NCI-H187 treated with DMSO at 0.1 percent for 48 hours (cell line): ENCODE data around the gene SLC27A6.
"Not testable (repeated sequence)": the region's sequence is repeated elsewhere in the genome, so short reads cannot be mapped to it uniquely, and the experiment has no call there.

Experiments used
- DNase-seq: peaks from one replicate; lab custom pipeline; 2025; lab: John Stamatoyannopoulos, UW

SLC27A6 gene, protein sequence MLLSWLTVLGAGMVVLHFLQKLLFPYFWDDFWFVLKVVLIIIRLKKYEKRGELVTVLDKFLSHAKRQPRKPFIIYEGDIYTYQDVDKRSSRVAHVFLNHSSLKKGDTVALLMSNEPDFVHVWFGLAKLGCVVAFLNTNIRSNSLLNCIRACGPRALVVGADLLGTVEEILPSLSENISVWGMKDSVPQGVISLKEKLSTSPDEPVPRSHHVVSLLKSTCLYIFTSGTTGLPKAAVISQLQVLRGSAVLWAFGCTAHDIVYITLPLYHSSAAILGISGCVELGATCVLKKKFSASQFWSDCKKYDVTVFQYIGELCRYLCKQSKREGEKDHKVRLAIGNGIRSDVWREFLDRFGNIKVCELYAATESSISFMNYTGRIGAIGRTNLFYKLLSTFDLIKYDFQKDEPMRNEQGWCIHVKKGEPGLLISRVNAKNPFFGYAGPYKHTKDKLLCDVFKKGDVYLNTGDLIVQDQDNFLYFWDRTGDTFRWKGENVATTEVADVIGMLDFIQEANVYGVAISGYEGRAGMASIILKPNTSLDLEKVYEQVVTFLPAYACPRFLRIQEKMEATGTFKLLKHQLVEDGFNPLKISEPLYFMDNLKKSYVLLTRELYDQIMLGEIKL

DNA sequence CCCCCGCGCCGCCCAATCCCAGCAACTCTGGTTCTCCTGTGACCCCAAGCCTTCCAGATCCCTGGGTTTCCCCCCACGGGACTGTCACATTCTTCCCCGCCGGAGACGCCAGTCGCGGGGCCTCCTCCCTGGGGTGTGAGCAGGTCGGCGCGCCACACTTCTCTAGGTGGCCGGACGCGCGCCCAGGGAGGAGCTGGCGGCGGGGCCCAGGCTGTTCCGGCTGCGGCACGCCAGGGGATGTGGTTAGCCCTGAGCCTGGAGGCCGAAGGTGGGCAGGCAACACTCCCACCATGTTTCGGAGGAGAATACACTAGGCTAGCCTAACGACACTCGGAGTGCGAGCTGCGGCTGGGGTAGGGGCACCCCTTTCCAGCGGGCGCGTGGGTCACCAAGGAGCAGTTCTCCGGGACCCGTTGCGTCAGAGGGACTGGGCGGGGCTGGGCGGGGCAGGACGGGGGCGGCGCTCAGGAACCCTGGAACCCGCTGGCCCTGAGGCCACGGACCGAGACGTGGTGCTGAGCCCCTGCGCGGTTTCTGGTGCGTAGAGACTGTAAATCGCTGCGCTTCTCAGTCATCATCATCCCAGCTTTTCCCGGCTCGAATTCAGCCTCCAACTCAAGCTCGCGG lies at the start of gene SLC27A6:
SLC27A6 (plus strand) TSS at position 478 of the 627 bp plus-strand sequence. CDS start 650 bp downstream, outside the sequence.
- no peak for DNase-seq

DNA sequence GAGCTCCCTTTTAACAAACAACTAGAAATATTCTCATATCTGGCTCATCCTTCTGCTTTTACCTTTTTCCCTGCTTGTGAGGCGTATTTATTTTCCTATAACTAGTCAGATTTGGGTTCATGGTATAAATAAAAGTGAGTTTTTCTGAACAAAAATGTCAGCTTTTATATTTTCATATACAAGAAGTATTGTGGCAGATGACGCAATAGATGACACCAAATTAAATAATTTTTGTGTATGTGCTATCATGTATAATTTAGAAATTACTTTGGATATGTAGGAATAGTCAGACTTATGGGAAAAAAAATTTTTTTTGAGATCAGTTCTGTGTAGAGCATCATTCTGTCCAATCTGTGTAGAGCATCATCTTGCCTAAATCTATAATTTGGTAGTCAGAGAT lies 45.7 kb upstream of the SLC27A6 start:
- no peak for DNase-seq

DNA sequence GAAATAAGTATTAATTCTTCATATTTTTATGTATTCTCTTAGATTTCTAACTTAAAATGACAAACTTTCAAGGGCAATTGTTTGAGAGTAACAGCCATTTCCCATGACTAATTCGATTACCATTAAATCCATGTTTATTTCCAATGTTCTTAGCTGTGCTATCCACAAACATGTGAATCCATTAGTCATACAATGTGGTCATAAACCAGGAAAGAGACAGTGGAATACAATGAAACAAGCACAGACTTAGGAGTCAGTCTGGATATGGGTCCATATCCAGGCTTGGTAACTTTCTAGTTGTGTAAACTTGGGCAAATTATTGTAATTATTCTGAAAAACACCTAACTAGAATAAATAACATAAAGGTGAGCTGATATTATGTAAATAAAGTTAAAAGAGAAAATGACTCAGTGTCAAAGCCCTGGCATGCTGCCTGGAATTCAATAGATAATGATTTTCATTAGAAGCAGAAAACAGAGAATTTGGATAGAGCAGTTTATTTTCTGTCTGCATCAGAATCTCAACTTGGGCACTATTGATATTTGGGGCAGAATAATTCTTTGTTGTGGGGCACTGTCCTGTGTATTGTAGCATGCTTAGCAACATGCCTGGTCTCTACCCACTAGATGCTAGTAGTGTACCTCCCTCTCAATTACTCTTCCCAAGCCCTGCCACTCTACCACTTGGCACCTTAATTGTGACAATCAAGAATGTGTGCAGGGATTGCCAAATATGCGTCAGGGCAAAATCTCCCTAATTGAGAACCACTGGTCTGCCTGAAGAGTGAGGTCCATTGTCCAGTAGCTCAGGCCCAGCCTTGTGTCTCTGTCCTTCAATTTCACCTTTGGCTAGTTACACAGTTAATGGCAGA lies 44.7 kb upstream of the SLC27A6 start:
- no peak for DNase-seq

- DNase-seq = no peak
Measured at GRCh38 chr5:128924299-128924698, 41.0 kb upstream of the SLC27A6 start.

DNA sequence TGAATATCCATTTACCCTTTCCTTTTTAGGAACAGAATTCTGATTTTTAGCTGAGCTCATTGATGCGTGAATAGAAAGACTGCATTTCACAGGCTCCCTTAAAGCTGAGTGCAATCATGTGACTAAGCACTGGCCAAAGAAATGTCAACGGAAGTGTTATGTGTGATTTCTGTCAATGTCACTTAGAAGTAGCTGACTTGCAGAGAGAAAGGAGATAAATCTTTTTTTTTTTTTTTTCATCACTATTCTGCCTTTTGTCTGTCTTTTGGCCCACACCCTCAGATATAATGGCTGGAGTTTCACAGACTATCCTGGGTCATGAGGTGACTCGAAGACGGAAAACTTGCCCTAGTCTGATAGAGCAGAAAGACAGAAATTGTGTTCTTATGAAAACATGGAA lies 39.3 kb upstream of the SLC27A6 start:
- DNase-seq = no peak

DNA sequence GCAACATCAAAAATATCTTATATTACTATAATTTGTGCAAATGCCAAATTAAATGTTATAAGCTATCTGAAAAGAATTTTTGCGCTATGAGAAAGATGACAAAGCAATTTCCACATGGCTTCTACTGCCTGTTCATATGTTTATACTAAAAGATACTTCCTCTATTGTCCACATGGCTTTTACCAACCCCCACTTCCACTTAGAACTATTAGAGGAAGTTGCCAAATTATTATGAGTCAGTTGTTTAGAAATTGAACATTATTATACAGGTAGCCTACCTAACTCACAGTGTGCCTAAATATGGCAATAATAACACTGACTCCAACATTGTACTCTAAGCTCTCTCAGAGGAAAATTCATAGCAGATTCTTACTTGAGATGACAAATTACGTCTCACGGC lies 37.6 kb upstream of the SLC27A6 start:
- DNase-seq = no peak

DNA sequence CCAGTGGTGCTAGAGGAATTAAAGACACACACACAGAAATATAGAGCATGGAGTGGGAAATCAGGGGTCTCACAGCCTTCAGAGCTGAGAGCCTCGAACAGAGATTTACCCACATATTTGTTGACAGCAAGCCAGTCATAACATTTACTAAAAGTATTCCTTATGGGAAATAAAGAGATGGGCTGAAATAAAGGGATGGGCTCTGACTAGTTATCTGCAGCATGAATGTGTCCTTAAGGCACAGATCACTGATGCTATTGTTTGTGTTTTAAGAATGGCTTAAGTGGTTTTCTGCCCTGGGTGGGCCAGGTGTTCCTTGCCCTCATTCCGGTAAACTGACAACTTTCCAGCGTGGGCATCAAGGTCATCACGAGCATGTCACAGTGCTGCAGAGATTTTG lies 33.1 kb upstream of the SLC27A6 start:
- DNase-seq = not testable (repeated sequence)

DNA sequence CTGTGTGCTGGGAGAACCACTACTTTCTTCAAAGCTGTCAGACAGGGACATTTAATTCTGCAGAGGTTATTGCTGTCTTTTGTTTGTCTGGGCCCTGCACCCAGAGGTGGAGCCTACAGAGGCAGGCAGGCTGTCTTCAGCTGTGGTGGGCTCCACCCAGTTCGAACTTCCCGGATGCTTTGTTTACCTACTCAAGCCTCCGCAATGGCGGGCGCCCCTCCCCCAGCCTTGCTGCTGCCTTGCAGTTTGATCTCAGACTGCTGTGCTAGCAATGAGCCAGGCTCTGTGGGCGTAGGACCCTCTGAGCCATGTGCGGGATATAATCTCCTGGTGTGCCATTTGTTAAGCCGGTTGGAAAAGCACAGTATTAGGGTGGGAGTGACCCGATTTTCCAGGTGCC lies 22.2 kb upstream of the SLC27A6 start:
- DNase-seq = not testable (repeated sequence)

GRCh38 chr5:128949847-128950546 lies 15.3 kb upstream of the SLC27A6 start:
- DNase-seq = no peak

DNA sequence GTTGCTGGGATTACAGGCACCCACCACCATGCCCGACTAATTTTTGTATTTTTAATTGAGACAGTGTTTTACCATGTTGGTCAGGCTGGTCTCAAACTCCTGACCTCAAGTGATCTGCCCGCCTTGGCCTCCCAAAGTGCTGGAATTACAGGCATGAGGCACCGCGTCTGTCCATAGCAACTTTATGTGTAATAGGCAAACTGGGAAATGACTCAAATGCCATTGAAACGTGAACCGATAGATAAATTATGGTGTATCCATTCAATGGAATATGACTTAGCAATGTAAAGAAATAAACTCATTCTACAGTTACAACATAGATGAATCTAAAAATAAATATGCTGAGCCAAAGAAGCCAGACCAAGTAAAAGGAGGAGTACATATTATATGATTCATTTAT lies 14.0 kb upstream of the SLC27A6 start:
- DNase-seq = not testable (repeated sequence)

GRCh38 chr5:128956164-128956563 lies 9.1 kb upstream of the SLC27A6 start:
- DNase-seq = no peak

DNA sequence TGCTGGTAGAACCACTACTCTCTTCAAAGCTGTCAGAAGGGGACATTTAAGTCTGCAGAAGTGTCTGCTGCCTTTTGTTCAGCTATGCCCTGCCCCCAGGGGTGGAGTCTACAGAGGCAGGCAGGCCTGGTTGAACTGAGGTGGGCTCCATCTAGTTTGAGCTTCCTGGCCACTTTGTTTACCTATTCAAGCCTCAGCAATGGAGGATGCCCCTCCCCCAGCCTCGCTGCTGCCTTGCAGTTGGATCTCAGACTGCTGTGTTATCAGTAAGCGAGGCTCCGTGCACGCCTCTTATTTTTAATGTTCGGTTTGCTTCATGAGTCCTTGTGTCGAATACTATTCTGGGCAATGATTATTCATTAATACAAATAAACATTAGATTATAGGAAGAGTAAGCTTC lies 3.1 kb upstream of the SLC27A6 start:
- DNase-seq = no peak

DNA sequence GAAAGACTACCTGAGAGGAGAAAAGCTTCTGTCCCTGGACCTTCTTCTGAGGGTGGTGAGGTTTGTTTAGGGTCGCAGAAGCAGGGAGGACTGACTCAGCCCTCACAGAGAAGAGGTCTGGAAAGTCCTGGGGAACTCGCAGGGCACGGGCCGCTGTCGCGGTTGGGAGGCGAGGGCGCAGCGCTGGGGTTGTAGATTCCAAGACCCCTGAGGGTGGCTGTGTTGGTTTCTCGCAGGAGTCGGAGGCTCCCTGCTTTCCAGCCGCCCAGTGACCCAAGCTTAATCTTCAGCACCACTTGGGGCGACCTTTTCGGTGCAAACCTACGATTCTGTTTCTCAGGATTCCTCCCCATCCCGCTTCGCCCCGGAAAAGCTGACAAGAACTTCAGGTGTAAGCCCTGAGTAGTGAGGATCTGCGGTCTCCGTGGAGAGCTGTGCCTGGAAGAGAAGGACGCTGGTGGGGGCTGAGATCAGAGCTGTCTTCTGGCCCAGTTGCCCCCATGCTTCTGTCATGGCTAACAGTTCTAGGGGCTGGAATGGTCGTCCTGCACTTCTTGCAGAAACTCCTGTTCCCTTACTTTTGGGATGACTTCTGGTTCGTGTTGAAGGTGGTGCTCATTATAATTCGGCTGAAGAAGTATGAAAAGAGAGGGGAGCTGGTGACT lies 482 bp downstream of the SLC27A6 start:
- DNase-seq = no peak

DNA sequence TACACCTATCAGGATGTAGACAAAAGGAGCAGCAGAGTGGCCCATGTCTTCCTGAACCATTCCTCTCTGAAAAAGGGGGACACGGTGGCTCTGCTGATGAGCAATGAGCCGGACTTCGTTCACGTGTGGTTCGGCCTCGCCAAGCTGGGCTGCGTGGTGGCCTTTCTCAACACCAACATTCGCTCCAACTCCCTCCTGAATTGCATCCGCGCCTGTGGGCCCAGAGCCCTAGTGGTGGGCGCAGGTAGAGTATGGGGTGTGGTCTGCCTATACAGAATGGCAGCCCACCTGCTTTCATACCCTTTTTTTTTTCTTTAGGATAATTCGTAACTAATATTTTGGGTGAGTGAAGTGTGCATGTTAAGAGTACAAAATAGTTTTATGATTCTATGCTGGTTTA lies 1.1 kb downstream of the SLC27A6 start:
- DNase-seq = no peak

- DNase-seq = no peak
Measured at GRCh38 chr5:128966846-128967245, 1.6 kb downstream of the SLC27A6 start.

- no peak for DNase-seq
Measured at GRCh38 chr5:128973244-128973643, 8.0 kb downstream of the SLC27A6 start.

DNA sequence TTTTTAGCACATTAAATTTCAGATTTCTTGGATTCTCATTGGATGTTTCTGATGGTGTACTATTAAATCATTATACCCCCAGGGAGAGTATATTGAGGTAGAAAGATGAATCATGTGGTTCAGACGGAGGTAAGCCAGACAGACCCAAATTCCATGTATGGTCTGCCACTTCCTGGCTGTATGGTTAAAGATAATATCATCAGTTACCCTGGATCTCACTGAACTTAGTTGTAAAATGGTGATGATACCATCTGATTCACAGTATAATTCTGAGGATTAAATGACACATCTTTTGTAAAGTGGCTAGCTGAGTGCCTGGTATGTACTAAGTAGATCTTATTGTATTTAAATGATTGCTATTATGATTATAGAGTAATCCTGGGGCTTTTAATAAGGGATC lies 9.3 kb downstream of the SLC27A6 start:
- no peak for DNase-seq

- DNase-seq = no peak
Measured at GRCh38 chr5:128979761-128980160, 14.5 kb downstream of the SLC27A6 start.

DNA sequence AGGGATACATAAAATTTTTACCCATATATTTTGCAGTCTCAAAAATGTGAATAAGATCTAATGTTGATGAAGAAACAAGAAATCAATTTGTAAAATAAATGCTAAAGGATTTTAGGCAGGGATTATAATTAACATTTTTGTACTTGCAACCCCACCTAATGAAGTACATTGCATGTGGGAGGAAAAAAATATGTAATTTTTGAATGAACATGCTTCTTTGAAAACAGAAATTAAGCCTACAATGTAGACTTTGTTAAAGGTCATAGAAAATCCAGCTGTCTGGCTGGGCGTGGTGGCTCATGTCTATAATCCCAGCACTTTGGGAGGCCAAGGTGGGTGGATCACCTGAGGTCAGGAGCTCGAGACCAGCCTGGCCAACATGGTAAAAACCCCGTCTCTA lies 15.6 kb downstream of the SLC27A6 start:
- DNase-seq = no peak

DNA sequence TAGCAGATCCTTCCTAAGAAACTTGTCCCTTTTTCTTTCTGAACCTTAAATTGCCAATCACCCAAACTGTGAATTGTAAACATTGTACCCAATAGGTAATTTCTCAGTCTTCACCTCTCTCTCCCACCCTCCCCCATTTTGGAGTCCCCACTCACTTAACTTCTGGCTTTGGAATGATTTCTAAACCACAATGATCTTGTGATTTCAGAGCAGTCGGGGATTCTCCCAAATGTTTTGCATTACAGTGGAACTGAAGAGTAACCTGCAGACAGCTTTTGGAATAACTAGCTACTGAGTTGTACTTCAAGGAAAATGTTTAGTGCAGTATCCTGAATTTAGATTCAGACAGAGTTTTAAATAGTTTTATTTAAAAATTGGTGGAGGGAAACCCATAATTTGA lies 19.2 kb downstream of the SLC27A6 start:
- DNase-seq = no peak

DNA sequence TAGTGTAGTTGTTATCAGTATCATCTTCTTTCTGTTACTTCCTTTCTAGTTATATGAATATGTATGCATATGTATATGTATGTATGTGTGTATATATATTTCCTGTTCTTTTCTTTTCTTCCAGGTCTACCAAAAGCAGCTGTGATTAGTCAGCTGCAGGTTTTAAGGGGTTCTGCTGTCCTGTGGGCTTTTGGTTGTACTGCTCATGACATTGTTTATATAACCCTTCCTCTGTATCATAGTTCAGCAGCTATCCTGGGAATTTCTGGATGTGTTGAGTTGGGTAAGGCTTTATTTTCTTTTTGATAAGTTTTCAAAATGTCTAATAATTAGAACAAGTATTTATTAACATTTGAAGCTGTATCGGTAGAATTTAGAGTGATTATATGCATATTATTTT lies 23.2 kb downstream of the SLC27A6 start:
- no peak for DNase-seq
